HepG2 (cell line): ENCODE measurements around the gene AAMP. TPM values are rescaled to one million over a fixed set of nuclear protein-coding genes. Genes with fewer than 3 reads are reported as not detected.

Experiments
- DRAP1 ChIP-seq: IDR thresholded peaks from 2 replicates; pipeline ENCODE4 v1.6.1; 2016; ENCODE audit warnings: missing genetic modification reagents, missing compliant biosample characterization
- HES4 ChIP-seq: sonication (generic); formaldehyde crosslinking; IDR thresholded peaks from 2 replicates; pipeline ENCODE4 v1.9.0; 2021; ENCODE audit warnings: mild to moderate bottlenecking, missing genetic modification reagents, borderline replicate concordance
- HOMEZ ChIP-seq: IDR thresholded peaks from 2 replicates; pipeline ENCODE4 v1.6.1; 2016; ENCODE audit warnings: low read depth
- MTF2 ChIP-seq: sonication (generic); formaldehyde crosslinking; IDR thresholded peaks from 2 replicates; pipeline ENCODE4 v1.5.0; 2020; ENCODE audit warnings: missing genetic modification reagents, borderline replicate concordance
- NCOA2 ChIP-seq: sonication (generic); formaldehyde crosslinking; IDR thresholded peaks from 2 replicates; pipeline ENCODE4 v1.8.0; 2022; ENCODE audit warnings: inconsistent platforms
- RARA ChIP-seq: IDR thresholded peaks from 2 replicates; pipeline ENCODE4 v1.6.1; 2016; ENCODE audit warnings: missing genetic modification reagents, missing compliant biosample characterization
- RFXAP ChIP-seq: sonication (generic); formaldehyde crosslinking; IDR thresholded peaks from 2 replicates; pipeline ENCODE4 v1.4.0; 2020; ENCODE audit warnings: missing genetic modification reagents, borderline replicate concordance
- TERF1 ChIP-seq: sonication (generic); formaldehyde crosslinking; IDR thresholded peaks from 2 replicates; pipeline ENCODE4 v1.8.0; 2022; ENCODE audit warnings: mild to moderate bottlenecking, missing genetic modification reagents, moderate library complexity
- ZNF646 ChIP-seq: sonication (generic); formaldehyde crosslinking; IDR thresholded peaks from 2 replicates; pipeline ENCODE4 v1.9.0; 2021; ENCODE audit warnings: mild to moderate bottlenecking, missing genetic modification reagents
- ZNF800 ChIP-seq: sonication (generic); formaldehyde crosslinking; IDR thresholded peaks from 2 replicates; pipeline ENCODE4 v1.4.0; 2020; ENCODE audit warnings: missing genetic modification reagents
- polyA plus RNA-seq, 8 experiments: library from polyadenylated mRNA; depleted of rRNA in 3 of 8; stranded (reverse) in 7 of 8; unstranded in 1 of 8; fragments of >200 nt; fragmentation: Illumina TruSeq in 4 of 8; extraction: Trizol in 4 of 8; gene quantifications; 2 replicates each; pipeline versions ENCODE4 v1.2.1 to v1.2.3, GENCODE V29; 2011 to 2016; ENCODE audit warnings: low read depth in 4 of 8, missing spikeins in 1 of 8, mixed read lengths in 1 of 8; ENCODE audit not compliant: insufficient read depth in 1 of 8
- total RNA-seq, 5 experiments: library from RNA; depleted of rRNA; stranded (reverse); fragments of >200 nt; fragmentation: Illumina TruSeq; extraction: Trizol; gene quantifications; 2 replicates each; pipeline ENCODE4 v1.2.3, GENCODE V29; 2016; ENCODE audit warnings: low read depth in 1 of 5
- TF ChIP-seq, protein P1 (sequence below): sonication (generic); formaldehyde crosslinking; IDR thresholded peaks from 2 replicates; pipeline ENCODE4 v1.5.1; 2020; ENCODE audit warnings: mild to moderate bottlenecking, missing genetic modification reagents

AAMP gene
- total and polyA plus RNA-seq, 2 of the 13 experiments (the other 11 are each of a cell fraction or from before 2014, with no cell fraction given) = 110 to 186 TPM

DNA sequence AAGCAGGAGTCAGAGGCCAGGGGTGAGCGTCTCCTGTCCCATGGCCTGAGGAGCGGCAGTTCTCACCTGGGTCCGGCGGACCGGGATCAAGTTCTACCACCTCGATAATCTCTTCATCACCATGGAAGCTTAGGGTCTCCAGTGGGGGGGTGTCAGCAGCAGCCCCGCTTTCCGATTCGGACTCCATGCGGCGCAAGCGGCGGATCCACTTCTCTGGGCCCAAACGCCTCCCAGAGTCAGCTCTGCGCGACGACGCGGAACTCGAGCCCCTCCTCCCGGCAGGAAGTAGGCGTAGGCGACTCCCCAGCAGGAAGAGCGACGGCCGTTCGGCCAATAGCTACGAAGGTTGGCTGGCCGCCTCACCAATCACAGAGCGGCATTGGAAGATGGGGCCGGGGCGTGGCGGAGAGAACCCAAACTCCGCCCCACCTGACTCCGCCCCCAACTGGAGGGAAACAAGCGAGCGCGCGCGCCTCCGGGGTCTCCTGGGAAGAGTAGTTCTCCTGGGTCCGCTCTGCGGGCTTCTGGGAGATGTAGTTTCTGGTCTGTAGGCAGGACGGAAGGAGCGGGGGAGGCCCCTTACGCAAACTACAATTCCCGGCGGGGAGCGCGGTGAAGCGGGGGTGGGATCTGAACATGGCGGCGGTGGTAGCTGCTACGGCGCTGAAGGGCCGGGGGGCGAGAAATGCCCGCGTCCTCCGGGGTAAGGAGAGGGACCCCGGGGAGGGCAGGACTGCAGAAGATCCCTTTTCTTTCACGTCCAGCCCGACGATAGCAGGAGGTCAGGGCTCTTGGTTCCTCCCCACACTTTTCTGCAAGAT is at the start of gene AAMP, which contains the start of gene PNKD (continued):
- peak; percentile 97 for TF ChIP-seq HES4 (CRISPR knock-in tag)
- TF ChIP-seq MTF2 (CRISPR knock-in tag) = no peak
- TF ChIP-seq ZNF646 (CRISPR knock-in tag) = no peak
- TF ChIP-seq RFXAP (CRISPR knock-in tag) = peak; percentile 81; the same call in 1 of the 2 replicates
- TF ChIP-seq RARA = no peak
- peak; percentile 49; the same call in 1 of the 2 replicates for TF ChIP-seq HOMEZ (CRISPR knock-in tag)
- TF ChIP-seq, protein P1, sequence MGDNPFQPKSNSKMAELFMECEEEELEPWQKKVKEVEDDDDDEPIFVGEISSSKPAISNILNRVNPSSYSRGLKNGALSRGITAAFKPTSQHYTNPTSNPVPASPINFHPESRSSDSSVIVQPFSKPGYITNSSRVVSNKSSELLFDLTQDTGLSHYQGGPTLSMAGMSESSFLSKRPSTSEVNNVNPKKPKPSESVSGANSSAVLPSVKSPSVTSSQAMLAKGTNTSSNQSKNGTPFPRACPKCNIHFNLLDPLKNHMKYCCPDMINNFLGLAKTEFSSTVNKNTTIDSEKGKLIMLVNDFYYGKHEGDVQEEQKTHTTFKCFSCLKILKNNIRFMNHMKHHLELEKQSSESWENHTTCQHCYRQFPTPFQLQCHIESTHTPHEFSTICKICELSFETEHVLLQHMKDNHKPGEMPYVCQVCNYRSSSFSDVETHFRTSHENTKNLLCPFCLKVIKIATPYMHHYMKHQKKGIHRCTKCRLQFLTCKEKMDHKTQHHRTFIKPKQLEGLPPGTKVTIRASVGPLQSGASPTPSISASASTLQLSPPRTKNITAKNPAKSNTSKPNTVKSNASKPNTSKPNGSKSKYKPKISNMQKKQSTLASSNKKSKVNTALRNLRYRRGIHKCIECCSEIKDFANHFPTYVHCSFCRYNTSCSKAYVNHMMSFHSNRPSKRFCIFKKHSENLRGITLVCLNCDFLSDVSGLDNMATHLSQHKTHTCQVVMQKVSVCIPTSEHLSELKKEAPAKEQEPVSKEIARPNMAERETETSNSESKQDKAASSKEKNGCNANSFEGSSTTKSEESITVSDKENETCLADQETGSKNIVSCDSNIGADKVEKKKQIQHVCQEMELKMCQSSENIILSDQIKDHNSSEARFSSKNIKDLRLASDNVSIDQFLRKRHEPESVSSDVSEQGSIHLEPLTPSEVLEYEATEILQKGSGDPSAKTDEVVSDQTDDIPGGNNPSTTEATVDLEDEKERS (CRISPR knock-in tag) = peak; percentile 86; the same call in 1 of the 2 replicates
- TF ChIP-seq DRAP1 (CRISPR knock-in tag) = peak; percentile 78
- no peak for TF ChIP-seq NCOA2 (CRISPR knock-in tag)
- 0 out of 2 replicates have a peak, but pooled peaks have one; percentile 74 for TF ChIP-seq TERF1
- TF ChIP-seq ZNF800 (CRISPR knock-in tag) = peak; percentile 67; the same call in 1 of the 2 replicates
